GM19328 (cell line): ENCODE results near the gene FGGY.
"Not testable (repeated sequence)": the region's sequence is repeated elsewhere in the genome, so short reads cannot be mapped to it uniquely, and the experiment has no call there.

Experiments
- ATAC-seq: cut with Tn5 transposase; IDR thresholded peaks from one replicate; pipeline ENCODE4 v1.9.1; 2021; ENCODE audit warnings: mild to moderate bottlenecking, moderate library complexity; ENCODE audit not compliant: unreplicated experiment

The FGGY gene

DNA sequence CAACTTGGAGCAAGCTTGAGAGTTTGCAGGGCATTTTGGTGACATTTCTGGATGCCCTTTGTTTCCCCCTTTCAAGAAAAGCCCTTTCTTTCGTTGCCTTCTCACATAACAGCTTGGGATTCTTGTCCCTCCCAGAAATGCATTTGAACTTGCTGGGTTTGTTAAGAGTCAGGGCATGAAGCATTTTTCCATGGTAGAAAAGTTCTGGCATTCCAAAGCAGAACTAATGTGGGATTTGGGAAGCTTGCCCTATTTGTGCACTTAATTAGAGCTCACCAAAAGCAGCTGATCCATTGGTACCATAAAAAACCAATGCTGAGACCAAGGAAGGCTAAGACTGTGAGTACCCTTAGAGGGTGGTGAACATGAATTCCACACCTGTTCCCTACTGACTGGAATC lies 418.1 kb downstream of the FGGY start:
- no peak for ATAC-seq

DNA sequence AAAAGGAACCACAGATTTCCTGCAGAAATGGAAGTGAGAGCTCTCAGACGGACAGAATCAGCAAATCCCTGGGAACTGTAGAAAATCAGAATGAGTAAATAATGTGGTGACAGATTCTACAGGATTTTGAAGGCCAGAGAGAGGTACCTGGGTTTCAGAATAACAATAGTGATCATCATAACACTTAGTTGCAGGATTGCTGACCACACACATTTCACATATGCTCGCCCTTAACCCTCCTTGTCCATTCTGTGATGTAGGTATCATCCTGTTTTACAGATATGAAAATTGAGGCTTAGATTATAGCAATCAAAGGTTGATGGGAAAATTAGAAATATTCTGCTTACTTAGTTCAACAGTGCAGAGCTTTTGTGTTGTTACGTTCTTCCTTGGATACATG lies 419.9 kb downstream of the FGGY start:
- no peak for ATAC-seq

DNA sequence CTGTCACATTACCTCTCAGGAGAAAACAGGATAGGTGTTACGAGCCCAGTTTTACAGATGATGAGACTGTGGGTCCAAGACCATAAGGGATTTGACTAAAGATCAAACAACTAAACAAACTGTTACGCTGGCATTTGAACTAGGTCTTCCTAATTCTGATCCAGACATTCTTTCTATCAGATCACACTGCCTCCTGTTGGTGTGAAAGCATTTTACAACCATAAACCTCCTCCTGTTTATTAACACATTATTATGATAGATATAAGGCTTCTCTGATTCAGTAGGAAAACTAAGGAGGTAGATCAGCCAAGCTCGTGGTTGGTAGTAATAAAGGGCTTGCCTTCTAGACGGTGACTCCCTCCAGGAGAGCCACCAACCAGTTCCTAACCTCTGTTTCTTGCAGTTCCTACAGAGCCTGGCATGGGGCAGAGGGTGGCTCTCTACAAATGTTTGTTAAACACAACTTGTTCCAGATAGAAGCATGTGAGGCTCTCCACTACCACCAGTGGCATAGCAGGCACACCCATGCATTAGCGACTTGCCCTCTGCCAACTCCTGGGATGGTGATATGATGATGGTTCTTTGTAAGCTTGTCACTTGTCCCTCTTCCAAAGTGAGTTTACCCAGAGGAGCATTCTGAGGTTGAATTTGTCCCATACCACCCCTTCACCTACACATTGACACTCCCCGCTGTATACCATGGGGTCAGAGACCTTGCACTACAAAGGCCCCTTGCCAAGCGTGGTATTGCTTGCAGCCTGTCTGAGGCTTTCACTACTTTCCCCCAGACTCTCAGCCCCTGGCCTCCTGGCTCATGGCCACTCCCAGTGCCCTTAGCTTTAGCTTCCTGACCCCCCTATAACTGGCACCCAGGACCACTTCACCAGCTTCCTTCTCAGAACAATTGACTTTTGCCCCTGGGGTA lies 421.4 kb downstream of the FGGY start:
- no peak for ATAC-seq

DNA sequence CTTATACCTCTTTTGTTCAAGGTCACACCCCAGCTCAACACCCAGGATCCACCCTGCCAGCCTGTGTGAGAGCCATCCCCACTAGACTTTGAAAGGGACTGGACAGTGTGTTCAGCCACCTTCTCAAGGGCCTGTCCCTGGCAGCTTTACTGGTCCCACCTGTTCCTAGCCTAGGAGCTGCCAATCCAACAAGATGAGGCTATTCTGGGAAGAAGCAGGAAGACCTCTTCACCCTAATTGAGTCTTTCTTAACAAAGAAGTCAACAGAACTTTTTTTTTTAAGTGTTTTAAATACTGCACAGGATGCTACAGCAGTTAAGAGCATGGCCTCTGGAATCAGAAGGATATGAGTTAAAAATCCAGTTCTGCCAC lies 422.1 kb downstream of the FGGY start:
- no peak for ATAC-seq

DNA sequence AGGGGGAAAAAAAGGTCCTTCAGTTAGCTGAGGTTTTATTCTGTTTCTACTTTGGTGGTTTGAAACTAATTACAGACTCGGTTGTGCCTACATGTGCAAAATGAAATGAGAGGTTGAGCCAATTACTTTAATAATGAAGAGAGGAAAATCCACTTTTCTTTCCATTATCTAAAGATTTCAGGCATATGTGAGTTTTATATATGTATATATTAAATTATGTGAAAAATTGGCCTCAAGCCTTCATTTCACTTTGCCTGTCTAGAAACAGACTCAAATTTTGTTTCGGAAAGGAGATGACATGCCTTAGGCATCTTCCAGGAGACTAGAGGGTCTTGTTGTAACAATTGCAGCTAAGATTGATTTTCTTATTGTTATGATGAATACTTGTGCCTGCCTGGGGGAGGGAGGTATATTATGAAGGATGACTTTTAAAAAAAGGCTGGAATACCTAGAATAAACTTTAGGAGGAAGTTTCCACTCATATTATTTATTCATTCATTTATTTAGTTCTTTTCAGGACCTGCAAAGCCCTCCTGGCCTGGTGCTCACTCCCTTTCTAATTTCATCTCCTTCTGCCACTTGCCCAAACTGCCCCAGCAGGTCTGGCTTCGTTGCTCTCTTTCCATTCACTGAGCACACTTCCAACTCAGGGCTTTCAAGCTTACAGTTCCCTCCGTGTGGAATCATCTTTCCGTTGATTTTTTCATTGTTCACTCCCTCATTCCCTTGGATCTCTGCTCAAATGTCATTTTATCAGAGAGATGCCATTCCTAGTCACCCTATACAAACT lies 423.6 kb downstream of the FGGY start:
- no peak for ATAC-seq

DNA sequence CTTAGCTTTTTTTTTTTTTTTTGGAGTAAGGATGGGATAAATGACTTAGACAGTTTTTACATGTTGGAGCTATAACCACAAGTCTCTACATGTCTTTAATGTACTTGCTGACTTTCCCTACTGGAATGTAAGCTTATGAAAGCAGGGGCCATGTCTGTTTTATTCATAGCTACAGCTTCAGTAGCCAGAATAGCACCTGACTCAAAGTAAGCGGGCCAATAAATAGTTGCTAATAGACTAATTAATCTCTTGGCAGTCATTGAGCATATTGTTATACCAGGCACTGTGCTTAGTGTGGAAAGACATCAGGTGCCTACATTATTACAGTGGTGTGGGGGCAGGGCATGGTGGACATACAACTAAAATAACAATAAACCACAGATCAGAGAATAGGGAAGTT lies 433.4 kb downstream of the FGGY start:
- no peak for ATAC-seq

DNA sequence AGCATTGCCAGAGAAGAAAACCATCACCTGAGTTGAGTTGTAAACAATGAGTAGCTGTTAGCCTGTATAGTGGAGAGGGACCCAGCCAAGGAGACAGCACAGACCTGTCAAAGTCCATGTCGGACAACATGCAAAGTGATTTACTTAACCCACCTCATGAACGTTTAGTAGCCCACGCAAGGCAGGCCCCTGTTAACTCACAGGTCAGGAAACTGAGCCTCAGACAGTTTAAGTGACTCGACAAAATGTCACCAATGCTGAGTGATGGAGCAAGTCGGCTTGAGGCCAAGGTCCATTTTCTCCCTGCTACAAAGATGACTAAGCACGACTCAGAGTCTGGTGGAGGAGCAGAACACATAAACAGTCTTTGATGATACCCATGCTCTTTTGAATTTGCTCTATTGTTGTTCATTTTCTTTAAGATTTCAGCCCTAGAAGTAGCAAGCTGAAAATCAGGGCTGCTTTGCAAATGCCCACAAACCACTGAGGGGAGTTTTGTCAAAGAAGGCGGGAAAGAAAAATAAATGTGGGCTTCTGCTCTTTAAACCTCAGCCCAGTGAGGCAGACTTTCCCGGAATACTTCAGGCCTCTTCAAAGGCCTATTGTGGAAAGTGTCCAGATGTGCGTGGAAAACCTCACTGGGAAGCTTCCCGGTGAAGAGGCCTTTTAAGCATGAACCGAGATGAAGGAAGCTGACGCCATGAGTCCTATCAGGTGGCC lies 434.0 kb downstream of the FGGY start:
- ATAC-seq, result no peak

DNA sequence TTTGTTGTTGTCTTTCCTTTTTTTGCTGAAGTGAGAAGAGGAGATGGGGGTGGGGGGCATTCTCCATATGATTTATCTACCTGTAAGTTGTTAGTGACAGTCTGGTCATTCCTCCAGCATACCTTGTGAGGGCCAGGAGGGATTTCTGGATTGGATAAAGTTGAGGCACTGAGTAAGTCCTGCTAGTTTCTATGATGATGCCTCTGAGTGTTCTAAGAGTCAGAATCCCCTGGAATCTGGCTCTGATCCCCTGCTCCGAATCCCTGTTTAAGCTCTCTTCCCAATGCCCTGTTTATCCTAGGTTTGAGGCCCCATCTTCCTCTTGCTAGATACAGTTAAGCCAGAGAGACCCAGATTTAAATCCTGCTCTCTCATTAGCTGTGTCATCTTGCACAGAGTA lies 434.7 kb downstream of the FGGY start:
- ATAC-seq, result no peak

DNA sequence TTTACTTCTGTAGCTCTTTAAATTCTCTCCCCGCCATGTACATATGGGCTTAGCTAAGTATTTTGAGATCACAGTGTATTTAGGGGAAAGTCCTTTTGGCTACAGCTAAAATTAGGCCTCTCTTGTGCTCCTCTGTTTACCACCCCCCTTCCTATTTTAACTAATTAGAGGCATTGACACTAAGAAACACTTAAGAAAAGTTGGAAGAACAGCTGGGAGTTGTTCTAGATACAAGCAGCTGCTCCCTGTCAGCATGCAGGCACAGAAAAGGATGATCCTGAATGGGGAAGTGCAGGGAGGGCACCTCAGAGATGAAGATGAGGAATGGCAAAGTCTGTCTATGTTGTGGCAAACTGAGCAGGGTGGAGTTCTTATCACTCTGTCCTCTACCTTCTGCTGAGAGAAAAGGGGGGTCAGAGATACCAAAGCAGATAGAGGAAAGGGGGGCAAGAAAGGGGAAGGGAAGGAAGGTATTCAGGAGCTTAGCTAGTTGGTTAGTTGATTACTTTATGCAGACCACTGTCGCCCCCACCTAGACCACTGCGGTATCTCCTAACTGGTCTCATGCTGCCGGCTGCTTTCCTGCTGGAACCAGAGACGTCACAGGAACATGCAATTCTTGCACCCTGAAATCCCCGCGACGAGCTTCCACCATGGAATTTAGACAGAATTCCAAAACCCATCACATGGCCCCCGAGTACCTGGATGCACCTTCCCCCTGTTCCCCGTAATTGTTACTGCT lies 435.5 kb downstream of the FGGY start:
- ATAC-seq, result no peak

DNA sequence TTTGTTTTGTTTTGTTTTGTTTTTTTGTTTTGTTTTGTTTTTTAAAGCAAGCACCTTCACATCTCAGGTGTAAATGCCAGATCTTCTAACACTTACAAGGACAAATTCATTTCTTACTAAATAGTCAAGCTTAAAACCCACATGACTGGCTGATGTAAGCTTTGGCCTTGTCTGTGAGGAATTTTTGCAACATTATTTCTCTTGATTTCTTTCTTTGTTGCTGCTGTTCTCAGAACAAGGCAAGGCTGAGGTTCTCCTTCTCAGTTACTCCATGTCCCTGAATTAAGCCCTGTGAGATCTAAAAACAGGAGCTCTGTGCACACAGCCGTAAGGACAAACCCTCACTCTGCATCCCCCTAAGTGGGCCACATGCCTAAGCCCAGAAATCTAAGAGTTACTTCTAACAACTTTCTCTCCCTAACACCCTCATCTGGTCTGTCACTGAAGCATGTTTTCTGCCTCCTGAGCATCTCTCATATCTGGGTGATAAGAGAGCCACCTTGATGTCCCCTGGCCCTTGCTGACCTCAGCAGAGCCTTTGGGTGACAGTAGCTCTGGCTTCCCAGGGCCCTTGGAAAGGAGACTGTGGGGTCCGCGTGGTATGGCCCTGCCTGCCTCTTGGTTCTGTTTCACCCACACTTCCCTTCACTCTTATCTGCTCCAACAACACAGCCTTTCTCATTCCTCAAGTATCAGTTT lies 436.7 kb downstream of the FGGY start:
- ATAC-seq, result no peak

DNA sequence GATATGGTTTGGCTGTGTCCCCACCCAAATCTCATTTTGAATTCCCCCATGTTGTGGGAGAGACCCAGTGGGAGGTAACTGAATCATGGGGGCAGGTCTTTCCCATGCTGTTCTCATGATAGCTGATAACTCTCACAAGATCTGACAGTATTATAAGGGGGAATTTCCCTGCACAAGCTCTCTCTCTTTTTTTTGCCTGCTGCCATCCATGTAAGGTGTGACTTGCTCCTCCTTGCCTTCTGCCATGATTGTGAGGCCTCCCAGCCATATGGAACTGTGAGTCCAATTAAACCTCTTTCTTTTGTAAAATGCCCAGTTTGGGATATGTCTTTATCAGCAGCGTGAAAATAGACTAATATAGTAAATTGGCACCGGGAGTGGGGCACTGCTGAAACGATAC lies 439.0 kb downstream of the FGGY start:
- ATAC-seq, result not testable (repeated sequence)

DNA sequence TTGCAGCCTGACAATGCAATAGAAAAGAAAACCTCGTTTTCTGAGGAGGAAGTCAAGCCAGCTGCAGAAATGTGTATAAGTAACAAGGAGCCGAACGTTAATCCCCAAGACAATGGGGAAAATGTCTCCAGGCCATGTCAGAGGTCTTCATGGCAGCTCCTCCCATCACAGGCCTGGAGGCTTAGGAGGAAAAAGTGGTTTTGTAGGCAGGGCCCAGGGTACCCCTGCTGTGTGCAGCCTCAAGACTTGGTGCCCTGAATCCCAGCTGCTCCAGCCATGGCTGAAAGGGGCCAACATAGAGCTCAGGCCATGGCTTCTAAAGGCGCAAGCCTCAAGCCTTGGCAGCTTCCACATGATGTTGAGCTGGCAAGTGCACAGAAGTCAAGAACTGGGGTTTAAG lies 439.9 kb downstream of the FGGY start:
- no peak for ATAC-seq

DNA sequence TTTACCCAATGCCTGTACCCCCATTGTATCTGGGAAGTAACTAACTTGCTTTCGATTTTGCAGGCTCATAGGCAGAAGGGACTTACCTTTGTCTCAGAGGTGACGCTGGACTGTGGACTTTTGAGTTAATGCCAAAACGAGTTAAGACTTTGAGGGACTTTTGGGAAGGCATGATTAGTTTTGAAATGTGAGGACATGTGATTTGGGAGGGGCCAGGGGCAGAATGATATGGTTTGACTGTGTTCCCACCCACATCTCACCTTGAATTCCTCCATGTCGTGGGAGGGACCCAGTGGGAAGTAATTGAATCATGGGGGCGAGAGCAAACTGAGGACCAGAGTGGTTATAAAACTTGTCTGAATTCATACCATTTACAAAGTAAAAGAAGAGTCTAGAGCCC lies 440.7 kb downstream of the FGGY start:
- ATAC-seq, result no peak

DNA sequence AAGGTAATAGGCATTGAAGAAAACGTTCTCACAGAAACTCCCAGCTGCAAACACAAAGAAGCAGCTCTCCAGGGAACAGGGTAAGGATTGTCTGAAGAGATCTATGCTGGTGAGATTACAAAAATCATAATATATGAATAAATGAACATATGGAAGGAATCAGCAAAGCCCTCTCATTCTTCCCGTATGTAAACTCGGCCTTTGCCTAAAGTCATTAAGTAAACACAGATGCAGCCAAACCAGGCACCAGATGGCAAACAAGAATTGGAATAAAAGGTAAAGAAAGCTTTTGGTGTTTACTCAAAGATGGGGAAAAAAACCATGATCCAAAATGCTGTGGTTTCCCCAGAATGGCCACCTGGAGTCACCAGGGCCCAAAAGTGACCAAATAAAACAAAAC lies 441.3 kb downstream of the FGGY start:
- no peak for ATAC-seq

DNA sequence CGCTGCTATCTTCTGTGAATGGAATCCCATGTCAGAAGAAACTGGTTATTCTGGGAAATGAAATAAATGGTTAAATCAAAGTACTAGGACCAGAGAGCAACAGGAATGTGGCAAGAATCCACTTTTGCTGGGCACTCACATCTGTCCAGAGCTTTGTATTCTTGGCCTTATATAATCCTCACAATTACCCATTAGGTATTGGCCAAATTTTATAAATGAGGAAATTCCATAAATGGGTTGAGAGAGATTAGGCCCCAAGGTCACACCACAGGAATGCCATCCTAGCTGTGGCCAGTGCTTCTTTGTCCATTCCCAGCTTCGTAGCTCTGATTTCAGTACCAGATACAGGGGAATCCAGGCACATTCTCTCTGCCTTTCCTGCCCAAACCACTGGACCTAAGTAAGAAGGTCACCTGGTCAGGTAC lies 441.7 kb downstream of the FGGY start:
- ATAC-seq, result no peak

DNA sequence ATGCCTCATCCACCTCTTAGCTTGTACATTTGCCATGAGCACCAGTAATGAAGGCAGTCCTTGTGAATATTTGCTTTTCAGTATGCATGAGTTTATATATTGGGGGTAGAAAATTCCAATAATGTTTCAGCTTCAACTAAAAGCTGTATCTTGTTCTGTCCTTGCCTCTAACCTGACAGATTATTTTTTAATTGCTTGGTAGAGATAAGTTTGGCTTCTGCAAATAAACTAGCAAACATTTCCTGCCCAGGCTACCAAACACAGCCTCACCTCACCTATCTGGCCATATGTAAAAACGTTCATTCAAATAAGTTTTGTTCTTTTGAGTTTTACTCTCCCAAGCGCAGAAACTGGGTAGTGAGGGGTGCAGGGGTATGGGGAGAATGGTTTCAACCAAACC lies 442.2 kb downstream of the FGGY start:
- no peak for ATAC-seq

DNA sequence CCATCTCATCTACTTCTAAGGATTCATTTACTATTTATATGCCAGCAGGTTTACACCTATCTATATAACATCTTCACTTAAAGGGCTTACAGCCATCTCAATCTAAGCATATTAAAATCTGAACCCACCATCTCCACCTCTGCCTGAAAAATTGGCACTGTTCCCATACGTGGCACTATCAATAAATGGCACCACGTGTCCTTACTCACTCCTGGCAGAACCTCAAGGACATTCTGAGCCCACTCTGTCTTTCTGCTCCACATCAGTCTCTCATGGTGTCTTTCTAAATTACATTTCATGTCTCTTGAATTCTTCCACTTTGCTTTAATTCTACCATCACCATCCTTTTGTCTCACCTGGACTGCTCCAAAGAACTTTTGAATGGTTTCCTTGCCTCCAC lies 445.6 kb downstream of the FGGY start:
- no peak for ATAC-seq

DNA sequence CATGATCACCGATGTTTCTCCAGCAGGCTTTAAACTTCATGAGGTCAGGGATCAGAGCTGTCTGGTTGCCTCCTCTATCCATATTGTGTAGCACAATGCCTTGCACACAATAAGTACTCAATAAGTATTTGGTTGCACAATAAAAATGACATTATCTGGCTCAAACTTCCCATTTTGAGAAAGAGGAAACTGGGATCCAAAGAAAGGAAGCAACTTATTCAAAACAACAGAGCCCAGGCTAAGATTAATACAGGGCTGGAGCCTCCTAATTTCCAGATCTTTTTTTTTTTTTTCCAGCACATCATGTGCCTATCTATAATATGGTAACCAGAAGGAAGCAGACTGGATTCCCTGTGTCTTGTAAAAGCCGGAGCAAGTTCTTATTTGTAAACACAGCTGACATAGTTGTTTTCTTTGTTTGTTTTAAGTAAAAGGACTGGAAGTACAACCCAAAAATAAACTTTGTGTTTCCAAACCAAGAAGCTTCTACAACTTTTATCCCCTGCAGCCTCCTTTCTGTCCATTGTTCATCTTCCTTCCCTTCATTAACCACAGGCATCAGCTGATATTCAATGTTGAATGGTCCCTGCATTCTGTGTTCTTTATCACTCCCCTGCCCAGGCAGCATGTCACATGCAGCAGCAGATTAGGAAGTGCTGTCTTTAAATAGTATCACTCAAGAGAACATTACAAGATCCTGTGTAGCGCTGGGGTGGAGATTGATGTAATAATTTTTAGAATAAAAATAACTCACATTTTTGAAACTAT lies 446.6 kb downstream of the FGGY start:
- no peak for ATAC-seq

DNA sequence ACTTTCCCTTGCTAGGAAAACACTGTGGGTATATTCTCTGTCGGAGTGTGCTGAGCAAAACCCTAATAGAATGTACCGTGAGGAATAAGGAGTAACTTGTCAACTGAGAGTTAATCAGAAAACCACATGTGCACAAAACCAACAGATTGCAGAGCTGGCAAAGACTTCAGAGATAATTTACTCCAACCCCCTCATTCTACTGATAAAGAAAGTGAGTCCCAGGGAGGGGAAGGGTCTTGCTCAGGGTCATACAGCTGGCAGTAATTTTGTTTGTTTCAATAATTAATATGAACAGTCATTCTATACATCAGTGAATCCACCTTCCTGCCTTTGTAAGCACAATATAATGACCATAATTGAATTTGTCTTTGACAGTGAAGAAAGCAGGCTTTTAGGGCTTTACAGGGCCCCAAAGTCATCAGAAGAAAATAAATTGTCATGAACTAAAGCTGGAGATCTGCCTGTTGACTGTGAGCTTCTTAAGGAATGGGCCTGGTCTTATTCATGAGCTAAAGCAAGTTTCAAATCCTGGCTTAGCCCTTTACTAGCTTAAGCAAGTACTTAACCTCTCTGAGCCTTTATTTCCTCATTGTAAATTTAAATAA lies 450.6 kb downstream of the FGGY start:
- no peak for ATAC-seq
